ENCODE data around the gene HOXB4.

HOXB4 gene

GRCh38 chr17:48571826-48572417, 6.2 kb downstream of the HOXB4 start:
- DNase-seq (ENCODE audit: low spot score): no peak

- DNase-seq (ENCODE audit: low spot score): no peak
These were observed 6.9 kb downstream of the HOXB4 start for GRCh38 chr17:48571024-48571818.

GRCh38 chr17:48570325-48571023, 7.7 kb downstream of the HOXB4 start:
- DNase-seq (ENCODE audit: low spot score): no peak

GRCh38 chr17:48569674-48570324, 8.4 kb downstream of the HOXB4 start:
- DNase-seq (ENCODE audit: low spot score): no peak

- DNase-seq (ENCODE audit: low spot score): no peak
These were observed 8.9 kb downstream of the HOXB4 start for GRCh38 chr17:48569240-48569582.

- DNase-seq (ENCODE audit: low spot score): no peak
These were observed 9.5 kb downstream of the HOXB4 start for GRCh38 chr17:48568499-48569239.

- DNase-seq (ENCODE audit: low spot score): no peak
These were observed 10.3 kb downstream of the HOXB4 start for GRCh38 chr17:48567646-48568354.

- no peak for DNase-seq (ENCODE audit: low spot score)
These were observed 10.9 kb downstream of the HOXB4 start for GRCh38 chr17:48567209-48567608.

GRCh38 chr17:48566717-48567116, 11.4 kb downstream of the HOXB4 start:
- DNase-seq (ENCODE audit: low spot score): no peak

- no peak for DNase-seq (ENCODE audit: low spot score)
These were observed 12.0 kb downstream of the HOXB4 start for GRCh38 chr17:48565925-48566710.

- DNase-seq (ENCODE audit: low spot score): no peak
These were observed 13.1 kb downstream of the HOXB4 start for GRCh38 chr17:48565022-48565554.

GRCh38 chr17:48564188-48565021, 13.7 kb downstream of the HOXB4 start:
- DNase-seq (ENCODE audit: low spot score): no peak

- DNase-seq (ENCODE audit: low spot score): no peak
These were observed 14.3 kb downstream of the HOXB4 start for GRCh38 chr17:48563867-48564187.

- DNase-seq (ENCODE audit: low spot score): no peak
These were observed 14.7 kb downstream of the HOXB4 start for GRCh38 chr17:48563385-48563838.

GRCh38 chr17:48562934-48563333, 15.2 kb downstream of the HOXB4 start:
- DNase-seq (ENCODE audit: low spot score): no peak

GRCh38 chr17:48561884-48562810, 16.0 kb downstream of the HOXB4 start:
- no peak for DNase-seq (ENCODE audit: low spot score)

GRCh38 chr17:48559840-48560817, 18.0 kb downstream of the HOXB4 start:
- no peak for DNase-seq (ENCODE audit: low spot score)

Data from Ammon's horn (tissue), 1 donor.